Measurements from ENCODE around the gene USP47.

- TF ChIP-seq CTCF (IDR thresholded peaks at IDR 0.05 in 4 of 5, conservative IDR thresholded peaks at IDR 0.05 in 1 of 5), result no peak
- no peak for TF ChIP-seq POLR2A (IDR thresholded peaks at IDR 0.05)
Observed at GRCh38 chr11:11958403-11959231, 116.8 kb downstream of the USP47 start.

All from gastrocnemius medialis (tissue), 4 donors.